ENCODE data around the gene WNK2. TPM values are rescaled to one million over a fixed set of nuclear protein-coding genes. Genes with fewer than 3 reads are reported as not detected.

The WNK2 gene
- total and polyA plus RNA-seq, 2 donors: 4.8 to 9.3 TPM

DNA sequence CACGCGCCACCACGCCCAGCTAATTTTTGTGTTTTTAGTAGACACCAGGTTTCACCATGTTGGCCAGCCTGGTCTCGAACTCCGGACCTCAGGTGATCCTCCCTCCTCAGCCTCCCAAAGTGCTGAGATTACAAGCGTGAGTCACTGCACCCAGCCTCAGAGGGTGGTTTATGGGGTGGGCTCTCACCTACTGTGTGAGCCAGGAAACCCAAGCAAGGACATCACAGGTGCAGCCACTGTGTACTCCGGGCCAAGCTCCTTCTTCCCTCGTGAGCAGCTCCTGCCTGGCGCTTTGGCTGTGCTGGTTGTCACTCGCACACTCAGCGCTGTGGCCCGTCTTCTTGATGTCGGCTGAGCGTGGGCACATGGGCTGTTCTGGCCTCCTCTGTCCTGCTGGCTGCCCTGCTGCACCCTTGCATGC is 70.1 kb downstream of the WNK2 start:
- Histone ChIP-seq H3K36me3 (ENCODE audit: insufficient read depth) (no peaks in the 10 kb centered on the region), H3K4me3 (ENCODE audit: low read depth, low read length) (no peak overlapping the region), H3K4me1 (ENCODE audit: insufficient read depth) (no peaks in the 10 kb centered on the region), H3K27ac (ENCODE audit: low read depth) (no peak overlapping the region)
- WGBS: 97% methylated on average over 14 of the region's 14 CpGs
- no peak for DNase-seq (ENCODE audit: extremely low spot score)

DNA sequence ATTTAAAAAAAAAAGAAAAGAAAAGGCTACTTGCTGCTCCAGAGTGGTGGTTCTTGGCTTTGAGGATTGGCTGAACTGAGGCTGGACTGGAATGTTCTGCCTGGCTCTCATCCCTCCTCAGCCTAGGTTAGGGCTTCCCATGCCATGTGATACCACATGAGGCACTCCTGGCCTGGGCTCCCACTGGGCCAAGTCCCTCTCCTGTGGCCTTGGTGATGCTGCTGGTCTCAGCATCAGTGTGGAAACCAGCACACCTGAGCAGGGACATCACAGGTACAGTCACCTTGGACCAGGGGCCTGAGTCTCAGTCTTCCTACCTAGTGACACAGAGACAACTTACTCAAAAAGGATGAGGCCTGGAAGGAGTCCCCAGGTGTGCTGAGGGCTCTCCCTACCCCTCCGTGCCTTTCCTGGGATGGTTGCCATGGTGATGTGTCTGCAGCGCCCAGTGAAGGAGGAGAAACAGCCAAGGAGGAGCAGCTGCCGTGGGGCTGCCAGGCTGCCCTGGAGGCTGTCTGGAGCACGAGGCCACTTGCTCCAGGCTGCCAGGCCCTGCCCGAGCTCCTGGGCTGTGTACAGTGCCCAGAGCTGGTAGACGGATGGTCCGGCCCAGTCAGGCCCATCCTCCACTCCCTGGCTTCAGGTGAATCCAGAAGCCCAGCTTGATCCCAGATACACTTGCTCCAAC is 71.0 kb downstream of the WNK2 start:
- Histone ChIP-seq H3K36me3 (ENCODE audit: insufficient read depth) (no peaks in the 10 kb centered on the region), H3K4me3 (ENCODE audit: low read depth, low read length) (no peak overlapping the region), H3K27ac (ENCODE audit: low read depth) (no peak overlapping the region), H3K4me1 (ENCODE audit: insufficient read depth) (no peaks in the 10 kb centered on the region)
- 90% methylated on average over 7 of the region's 7 CpGs for WGBS
- DNase-seq (ENCODE audit: extremely low spot score): no peak

DNA sequence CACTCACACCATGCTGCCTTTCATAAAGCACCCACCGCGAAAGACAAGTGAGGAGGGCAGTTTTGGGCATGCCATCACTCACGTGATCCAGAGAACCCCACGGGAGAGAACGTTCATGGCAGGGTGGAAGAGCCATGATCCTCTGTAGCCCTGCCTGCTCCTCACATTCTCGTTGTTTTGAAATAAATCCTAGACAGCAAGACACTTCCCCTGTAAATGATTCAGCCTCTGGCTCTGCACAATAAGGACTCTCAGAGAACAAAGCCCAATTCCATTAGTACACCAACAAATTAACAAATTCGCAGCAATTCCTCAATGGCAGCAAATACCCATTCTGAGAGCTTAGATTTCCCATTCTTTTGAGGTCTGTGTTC is 71.5 kb downstream of the WNK2 start:
- no peaks in the 10 kb centered on the region for H3K36me3 ChIP-seq (ENCODE audit: insufficient read depth)

DNA sequence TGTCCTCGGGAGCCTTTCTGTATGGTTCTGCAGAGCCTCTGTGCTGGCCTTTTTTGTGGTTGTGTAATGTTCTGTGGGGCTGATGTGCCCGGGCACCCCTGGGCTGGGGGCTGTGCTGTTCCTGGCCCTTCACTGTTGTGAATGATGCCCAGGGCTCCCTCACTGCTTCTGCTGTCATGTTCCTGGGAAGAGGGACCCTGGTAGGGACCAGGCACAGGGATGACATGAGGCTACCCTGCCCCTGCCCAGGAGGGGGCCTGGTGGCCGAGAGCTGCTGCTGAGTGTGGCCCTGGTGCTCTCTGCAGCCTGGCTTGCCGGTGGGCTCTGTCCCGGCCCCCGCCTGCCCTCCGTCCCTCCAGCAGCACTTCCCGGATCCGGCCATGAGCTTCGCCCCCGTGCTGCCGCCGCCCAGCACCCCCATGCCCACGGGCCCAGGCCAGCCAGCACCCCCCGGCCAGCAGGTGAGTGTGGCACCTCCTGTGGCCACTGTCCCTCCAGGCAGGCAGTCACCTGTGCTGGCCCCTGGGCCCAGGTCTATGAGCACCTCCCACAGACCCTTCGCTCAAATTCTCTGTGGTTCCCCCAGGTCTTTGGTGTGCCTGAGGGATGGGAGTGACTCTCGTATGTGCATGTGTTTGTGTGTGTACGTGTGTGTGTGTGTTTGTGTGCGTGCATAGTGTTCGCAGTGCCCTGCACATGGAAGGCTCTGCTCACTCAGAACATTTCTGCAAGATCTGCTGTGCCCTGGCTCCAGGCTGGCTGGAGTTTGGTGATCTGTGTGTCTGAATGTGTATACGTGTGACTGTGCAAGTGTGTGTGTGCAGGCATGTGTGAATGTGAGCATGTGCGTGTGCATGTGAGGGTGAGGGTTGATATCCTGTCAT is 72.3 kb downstream of the WNK2 start:
- no peak for DNase-seq (ENCODE audit: extremely low spot score)
- H3K27ac ChIP-seq (ENCODE audit: low read depth): no peak overlapping the region
- no peaks in the 10 kb centered on the region for H3K4me1 ChIP-seq (ENCODE audit: insufficient read depth)
- H3K36me3 ChIP-seq (ENCODE audit: insufficient read depth): no peaks in the 10 kb centered on the region
- WGBS: 92% methylated on average over 22 of the region's 22 CpGs
- H3K4me3 ChIP-seq (ENCODE audit: low read depth, low read length): no peak overlapping the region

More for the DNA sequence above, 71.5 kb downstream of the WNK2 start:
- Histone ChIP-seq H3K4me3 (ENCODE audit: low read depth, low read length) (no peak overlapping the region), H3K4me1 (ENCODE audit: insufficient read depth) (no peaks in the 10 kb centered on the region), H3K27ac (ENCODE audit: low read depth) (no peak overlapping the region)
- whole genome bisulfite sequencing: 83% methylated on average over 7 of the region's 7 CpGs
- no peak for DNase-seq (ENCODE audit: extremely low spot score)

DNA sequence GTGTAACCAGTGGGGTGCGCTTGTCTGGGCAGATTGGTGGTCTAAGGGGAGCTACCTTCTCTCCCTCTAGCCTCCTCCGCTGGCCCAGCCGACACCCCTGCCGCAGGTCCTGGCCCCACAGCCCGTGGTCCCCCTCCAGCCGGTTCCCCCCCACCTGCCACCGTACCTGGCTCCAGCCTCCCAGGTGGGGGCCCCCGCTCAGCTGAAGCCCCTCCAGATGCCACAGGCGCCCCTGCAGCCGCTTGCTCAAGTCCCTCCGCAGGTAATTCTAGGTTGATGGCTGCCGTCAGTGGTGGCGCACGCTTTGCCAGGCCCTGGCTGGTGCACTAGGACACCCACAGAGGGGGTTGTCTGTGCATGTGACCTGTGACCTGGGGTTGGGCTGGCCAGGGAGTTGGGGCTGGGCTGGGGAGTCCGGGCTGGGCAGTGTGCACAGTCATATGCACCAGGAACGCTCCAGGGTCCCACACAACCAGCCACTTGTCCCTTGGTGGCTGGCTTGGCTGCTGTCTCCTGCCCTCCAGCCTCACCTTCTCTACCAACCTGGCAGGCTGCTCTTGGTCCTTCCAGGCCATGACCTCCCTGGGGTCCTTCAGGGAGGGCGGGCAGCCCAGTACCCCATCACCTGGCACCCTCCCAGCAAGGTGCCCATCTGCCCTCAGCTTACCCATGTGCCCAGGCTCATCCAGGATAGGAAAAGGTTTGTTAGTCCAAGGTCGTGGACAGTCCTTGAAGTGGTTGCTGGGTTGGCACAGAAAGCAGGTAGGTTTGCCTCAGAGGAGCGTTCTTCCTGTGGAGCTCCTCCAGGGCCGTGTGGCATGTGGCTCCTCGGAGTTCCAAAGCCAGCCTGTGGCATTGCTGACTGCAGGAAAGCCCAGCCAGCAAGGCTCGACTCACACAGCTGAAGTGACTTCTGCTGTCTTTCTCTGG is 73.2 kb downstream of the WNK2 start:
- no peaks in the 10 kb centered on the region for H3K4me1 ChIP-seq (ENCODE audit: insufficient read depth)
- no peak for DNase-seq (ENCODE audit: extremely low spot score)
- 89% methylated on average over 22 of the region's 22 CpGs for WGBS
- no peak overlapping the region for H3K4me3 ChIP-seq (ENCODE audit: low read depth, low read length)
- no peak overlapping the region for H3K27ac ChIP-seq (ENCODE audit: low read depth)
- H3K36me3 ChIP-seq (ENCODE audit: insufficient read depth): no peaks in the 10 kb centered on the region

DNA sequence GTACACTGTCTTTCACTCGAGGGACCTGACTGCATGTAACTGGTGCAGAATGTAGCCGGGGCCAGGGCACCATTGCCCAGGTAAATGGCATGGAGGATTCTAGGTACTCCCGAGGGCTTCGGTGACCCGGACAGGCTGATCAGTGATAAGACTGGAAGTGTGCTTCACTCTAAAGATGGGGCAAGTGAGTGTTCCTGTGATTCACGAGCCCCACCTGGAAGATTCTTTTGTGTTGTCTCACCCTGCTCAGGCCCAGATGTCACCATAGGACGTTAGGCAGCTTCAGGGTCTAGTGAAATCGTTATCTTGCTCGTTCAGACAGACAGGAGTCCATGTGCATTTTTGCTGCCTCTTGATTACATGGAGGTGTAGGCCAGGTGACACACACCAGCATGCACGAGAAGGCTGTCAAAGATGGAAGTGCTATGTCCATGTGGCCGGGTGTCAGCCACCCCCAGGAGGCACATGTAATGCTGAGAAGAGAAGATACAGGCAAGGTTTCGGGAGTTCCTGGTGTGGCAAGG is 73.9 kb downstream of the WNK2 start:
- H3K36me3 ChIP-seq (ENCODE audit: insufficient read depth): no peaks in the 10 kb centered on the region
- no peaks in the 10 kb centered on the region for H3K4me1 ChIP-seq (ENCODE audit: insufficient read depth)
- no peak overlapping the region for H3K27ac ChIP-seq (ENCODE audit: low read depth)
- no peak for DNase-seq (ENCODE audit: extremely low spot score)
- no peak overlapping the region for H3K4me3 ChIP-seq (ENCODE audit: low read depth, low read length)
- WGBS: 81% methylated on average over 12 of the region's 12 CpGs

DNA sequence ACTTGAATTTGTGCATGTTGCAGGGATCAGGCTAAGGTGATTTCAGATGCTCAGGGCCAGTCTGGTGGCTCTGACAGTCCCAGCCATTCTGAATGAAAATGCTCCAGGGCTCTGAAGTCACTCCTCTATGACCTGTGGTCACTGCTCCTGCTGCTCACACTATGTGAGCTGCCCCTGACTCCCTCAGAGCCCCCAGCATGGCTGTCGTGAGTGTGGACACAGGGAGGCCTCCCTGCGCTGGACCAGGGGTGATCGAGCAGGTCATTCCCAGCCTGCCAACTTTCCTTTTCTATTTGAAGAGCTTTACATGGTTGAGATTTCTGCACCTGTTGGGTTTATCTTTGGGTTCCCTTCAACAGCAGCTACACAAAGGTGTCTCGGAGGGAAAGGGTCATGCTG is 74.5 kb downstream of the WNK2 start:
- Histone ChIP-seq H3K4me3 (ENCODE audit: low read depth, low read length) (no peak overlapping the region), H3K4me1 (ENCODE audit: insufficient read depth) (no peaks in the 10 kb centered on the region), H3K27ac (ENCODE audit: low read depth) (no peak overlapping the region), H3K36me3 (ENCODE audit: insufficient read depth) (no peaks in the 10 kb centered on the region)
- 95% methylated on average over 4 of the region's 4 CpGs for WGBS
- DNase-seq (ENCODE audit: extremely low spot score): no peak

DNA sequence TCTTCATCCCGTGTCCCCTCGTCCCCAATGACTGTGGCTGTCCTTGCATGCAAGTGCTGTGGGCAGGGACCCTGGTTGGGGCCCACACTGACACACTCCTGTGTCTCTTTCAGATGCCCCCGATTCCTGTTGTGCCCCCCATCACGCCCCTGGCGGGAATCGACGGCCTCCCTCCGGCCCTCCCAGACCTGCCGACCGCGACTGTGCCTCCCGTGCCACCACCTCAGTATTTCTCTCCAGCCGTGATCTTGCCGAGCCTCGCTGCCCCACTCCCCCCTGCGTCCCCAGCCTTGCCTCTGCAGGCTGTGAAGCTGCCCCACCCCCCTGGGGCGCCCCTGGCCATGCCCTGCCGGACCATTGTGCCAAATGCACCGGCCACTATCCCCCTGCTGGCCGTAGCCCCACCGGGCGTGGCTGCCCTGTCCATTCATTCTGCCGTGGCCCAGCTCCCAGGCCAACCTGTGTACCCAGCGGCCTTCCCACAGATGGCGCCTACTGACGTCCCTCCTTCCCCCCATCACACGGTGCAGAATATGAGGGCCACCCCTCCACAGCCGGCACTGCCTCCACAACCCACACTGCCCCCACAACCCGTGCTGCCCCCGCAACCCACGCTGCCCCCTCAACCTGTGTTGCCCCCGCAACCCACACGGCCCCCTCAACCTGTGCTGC is 75.0 kb downstream of the WNK2 start:
- WGBS: 92% methylated on average over 33 of the region's 33 CpGs
- DNase-seq (ENCODE audit: extremely low spot score): no peak
- no peak overlapping the region for H3K27ac ChIP-seq (ENCODE audit: low read depth)
- no peaks in the 10 kb centered on the region for H3K4me1 ChIP-seq (ENCODE audit: insufficient read depth)
- H3K36me3 ChIP-seq (ENCODE audit: insufficient read depth): no peaks in the 10 kb centered on the region
- no peak overlapping the region for H3K4me3 ChIP-seq (ENCODE audit: low read depth, low read length)

DNA sequence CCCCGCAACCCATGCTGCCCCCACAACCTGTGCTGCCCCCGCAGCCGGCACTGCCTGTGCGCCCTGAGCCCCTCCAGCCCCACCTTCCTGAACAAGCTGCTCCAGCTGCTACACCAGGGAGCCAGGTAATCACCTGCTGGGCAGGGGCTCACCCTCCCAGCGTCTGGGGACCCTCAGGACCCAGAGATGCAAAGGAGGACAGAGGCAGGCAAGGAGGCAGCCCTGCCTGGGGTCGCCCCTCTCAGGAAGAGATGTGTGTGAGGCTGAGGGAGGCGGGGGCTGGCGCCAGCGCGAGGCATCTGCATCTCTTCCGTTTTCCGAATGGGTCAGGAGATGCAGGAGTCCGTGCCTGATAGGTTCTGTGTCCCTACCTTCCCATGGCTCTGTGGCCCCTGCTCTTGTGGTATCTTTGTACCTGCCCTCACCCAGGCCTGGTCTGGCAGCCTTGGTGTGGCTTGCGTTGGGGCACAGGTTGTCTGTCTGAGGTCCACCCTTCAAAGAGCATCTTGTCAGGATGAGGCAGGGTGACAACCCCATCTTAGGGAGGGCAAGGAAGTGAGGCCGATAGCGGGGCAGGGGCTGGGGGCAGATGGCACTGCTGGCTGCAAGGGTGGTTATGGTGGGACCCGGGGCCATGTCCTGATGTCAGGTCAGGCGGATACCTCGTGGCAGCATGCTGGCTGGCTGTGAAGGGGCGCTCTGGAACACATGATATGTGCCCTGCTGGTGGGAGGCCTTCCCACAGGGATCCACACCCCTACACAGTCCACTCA is 75.7 kb downstream of the WNK2 start:
- Histone ChIP-seq H3K27ac (ENCODE audit: low read depth) (no peak overlapping the region), H3K36me3 (ENCODE audit: insufficient read depth) (no peaks in the 10 kb centered on the region), H3K4me3 (ENCODE audit: low read depth, low read length) (no peak overlapping the region), H3K4me1 (ENCODE audit: insufficient read depth) (no peaks in the 10 kb centered on the region)
- WGBS: 90% methylated on average over 20 of the region's 20 CpGs
- no peak for DNase-seq (ENCODE audit: extremely low spot score)

DNA sequence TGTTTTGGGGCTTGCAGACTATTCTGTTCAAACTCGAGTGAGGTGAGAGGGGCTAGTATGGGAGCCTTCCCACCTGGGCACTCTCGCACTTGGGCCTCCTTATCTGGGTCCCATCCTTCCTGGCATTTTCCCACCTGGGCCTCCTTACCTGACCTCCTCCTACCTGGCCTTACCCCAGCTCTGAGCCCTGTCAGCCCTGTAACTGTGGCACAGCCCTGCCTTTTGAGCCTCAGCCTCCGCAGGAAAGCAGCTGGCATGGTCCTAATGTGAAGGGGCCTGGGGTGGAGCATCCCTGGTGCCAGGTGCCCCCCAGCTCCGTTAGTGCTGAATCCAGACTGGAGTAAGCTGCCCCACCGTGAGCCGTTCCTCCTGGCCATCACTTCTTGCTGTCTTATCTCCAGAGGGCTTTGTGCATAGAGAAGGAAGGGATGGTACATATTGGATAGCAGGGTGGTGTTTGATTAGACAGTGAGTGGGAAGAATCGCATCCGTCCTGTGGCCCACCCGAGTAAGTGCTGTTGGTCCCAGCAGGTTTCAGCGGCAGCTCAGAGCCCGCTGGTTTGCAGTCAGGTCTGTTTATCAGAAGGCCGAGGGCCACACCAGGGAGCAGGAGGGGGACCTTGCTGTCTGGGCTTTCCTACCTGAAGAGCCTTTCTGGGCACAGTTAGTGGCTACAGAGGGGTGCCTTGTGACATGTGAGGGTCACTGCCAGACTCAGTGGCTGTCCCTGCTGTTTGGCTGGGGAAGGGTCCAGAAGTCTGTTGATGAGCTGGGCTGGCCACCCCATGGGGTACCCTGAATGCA is 76.5 kb downstream of the WNK2 start:
- Histone ChIP-seq H3K4me1 (ENCODE audit: insufficient read depth) (no peaks in the 10 kb centered on the region), H3K27ac (ENCODE audit: low read depth) (no peak overlapping the region), H3K4me3 (ENCODE audit: low read depth, low read length) (no peak overlapping the region), H3K36me3 (ENCODE audit: insufficient read depth) (no peaks in the 10 kb centered on the region)
- WGBS: 89% methylated on average over 12 of the region's 12 CpGs
- DNase-seq (ENCODE audit: extremely low spot score): no peak

DNA sequence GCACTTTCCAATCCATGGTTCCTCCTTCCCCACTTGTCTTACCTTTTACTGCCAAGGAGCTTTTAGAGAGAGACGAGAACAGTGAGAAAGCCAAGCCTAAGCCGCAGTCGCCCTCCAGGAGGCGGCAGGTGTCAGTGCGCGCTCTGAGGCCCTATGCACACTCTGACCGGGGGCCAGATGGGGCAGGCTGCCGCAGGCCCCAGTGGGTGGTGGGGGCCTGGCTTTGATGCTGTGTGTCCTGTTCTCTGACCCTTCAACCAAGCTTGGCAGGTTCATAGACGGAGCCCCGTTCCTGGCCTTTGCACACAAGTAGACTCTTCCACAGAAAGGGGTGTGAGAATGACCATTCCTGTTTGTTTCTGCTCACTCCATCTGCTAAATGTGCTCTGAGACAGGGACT is 77.3 kb downstream of the WNK2 start:
- no peak for DNase-seq (ENCODE audit: extremely low spot score)
- no peak overlapping the region for H3K4me3 ChIP-seq (ENCODE audit: low read depth, low read length)
- H3K4me1 ChIP-seq (ENCODE audit: insufficient read depth): no peaks in the 10 kb centered on the region
- no peak overlapping the region for H3K27ac ChIP-seq (ENCODE audit: low read depth)
- H3K36me3 ChIP-seq (ENCODE audit: insufficient read depth): no peaks in the 10 kb centered on the region
- WGBS: 82% methylated on average over 10 of the region's 10 CpGs
